SU-DHL-6 (cell line): ENCODE measurements around the gene APOL4.
"Not testable (repeated sequence)": the region's sequence is repeated elsewhere in the genome, so short reads cannot be mapped to it uniquely, and the experiment has no call there.

Experiments
- H2AFZ ChIP-seq: fragments of 200-600 bp; sonication (generic); 2 replicates; pipeline ENCODE4 v1.6.1; 2014; ENCODE audit warnings: low read depth, mild to moderate bottlenecking, moderate library complexity, mixed read lengths, antibody characterized with exemption, low read length; ENCODE audit not compliant: severe bottlenecking
- H3F3A ChIP-seq: fragments of 200-600 bp; shearing (Covaris generic); 2 replicates; pipeline ENCODE4 v1.6.0; 2016; ENCODE audit warnings: antibody characterized with exemption, mild to moderate bottlenecking; ENCODE audit not compliant: insufficient read depth
- H3K27ac ChIP-seq: fragments of 200-600 bp; sonication (generic); 2 replicates; pipeline ENCODE4 v1.5.1; 2016; ENCODE audit warnings: low read depth, mild to moderate bottlenecking, low read length, moderate library complexity, mixed read lengths
- H3K27me3 ChIP-seq: fragments of 200-600 bp; sonication (generic), shearing (Covaris generic); 2 replicates; pipeline ENCODE4 v1.6.0; 2014; ENCODE audit warnings: mild to moderate bottlenecking, low read length
- H3K36me3 ChIP-seq: fragments of 200-600 bp; sonication (generic); 2 replicates; pipeline ENCODE4 v1.6.1; 2014; ENCODE audit warnings: mild to moderate bottlenecking, low read length, mixed read lengths
- H3K4me2 ChIP-seq: fragments of 300-600, 200-600 bp; shearing (Covaris generic), sonication (generic); 2 replicates; pipeline ENCODE4 v1.6.0; 2014; ENCODE audit warnings: low read length, low read depth, mild to moderate bottlenecking; ENCODE audit not compliant: poor library complexity, severe bottlenecking
- H3K4me3 ChIP-seq: fragments of 200-600 bp; sonication (generic); 2 replicates; pipeline ENCODE4 v1.5.1; 2014; ENCODE audit warnings: antibody characterized with exemption, low read length, mild to moderate bottlenecking, mixed read lengths; ENCODE audit not compliant: insufficient read depth, poor library complexity, severe bottlenecking
- H3K79me2 ChIP-seq: fragments of 200-600 bp; sonication (generic); 2 replicates; pipeline ENCODE4 v1.6.1; 2014; ENCODE audit warnings: mild to moderate bottlenecking, low read length, moderate library complexity; ENCODE audit not compliant: insufficient read depth
- H3K9ac ChIP-seq: fragments of 200-600 bp; sonication (generic); 2 replicates; pipeline ENCODE4 v1.7.0; 2014; ENCODE audit warnings: mild to moderate bottlenecking, low read length
- H3K9me2 ChIP-seq: fragments of 200-600 bp; sonication (generic); replicated peaks from 2 replicates; pipeline ENCODE4 v1.6.1; 2014; ENCODE audit warnings: low read length; ENCODE audit not compliant: insufficient read depth
- H3K9me3 ChIP-seq: fragments of 200-600 bp; sonication (generic); 2 replicates; pipeline ENCODE4 v1.6.1; 2014; ENCODE audit warnings: low read length, mixed read lengths; ENCODE audit not compliant: insufficient read depth
- H4K20me1 ChIP-seq: fragments of 200-600 bp; sonication (generic); 2 replicates; pipeline ENCODE4 v1.6.1; 2014; ENCODE audit warnings: low read depth, mild to moderate bottlenecking, antibody characterized with exemption, low read length, moderate library complexity, mixed read lengths
- CTCF ChIP-seq: fragments of 200-600 bp; sonication (generic); IDR thresholded peaks from one replicate; pipeline ENCODE4 v1.5.1; 2017; ENCODE audit warnings: antibody characterized with exemption, mild to moderate bottlenecking, low read length, moderate library complexity; ENCODE audit not compliant: insufficient read depth, poor library complexity, severe bottlenecking
- EZH2phosphoT487 ChIP-seq: fragments of 200-600 bp; sonication (generic), shearing (Covaris generic); conservative IDR thresholded peaks from 2 replicates; pipeline ENCODE4 v1.6.1; 2018; ENCODE audit warnings: mild to moderate bottlenecking, antibody characterized with exemption, low read length, moderate library complexity, mixed read lengths

Gene APOL4

DNA sequence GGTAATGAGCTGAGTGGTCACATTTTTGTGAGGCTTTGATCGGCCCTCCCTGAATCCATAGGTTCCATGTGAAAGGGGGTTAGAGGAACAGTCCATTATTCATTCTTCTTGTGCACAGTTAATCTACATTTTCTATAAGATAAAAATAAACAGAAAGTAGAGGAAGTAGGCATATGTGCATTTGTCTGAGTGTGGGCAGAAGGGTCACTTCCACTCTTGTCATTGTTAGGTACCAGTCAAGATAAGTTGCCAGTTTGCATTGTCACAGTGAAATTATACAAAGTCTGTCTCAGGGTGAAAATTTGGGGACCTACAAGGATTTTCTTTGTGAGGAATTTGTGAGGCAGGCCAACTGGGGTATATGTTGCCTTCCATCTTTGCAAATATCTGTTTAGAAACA is 4.6 kb upstream of the APOL4 start:
- no peaks in the 10 kb centered on the region for H4K20me1 ChIP-seq
- no peaks in the 10 kb centered on the region for H3K36me3 ChIP-seq
- no peaks in the 10 kb centered on the region for H3K27me3 ChIP-seq
- no peaks in the 10 kb centered on the region for H3K9me3 ChIP-seq
- TF ChIP-seq EZH2phosphoT487 (no peak), CTCF (no peak)
- H3K9me2 ChIP-seq, result no peaks in the 10 kb centered on the region
- no peak overlapping the region for H3K9ac ChIP-seq
- no peak overlapping the region for H3K4me2 ChIP-seq
- no peak overlapping the region for H3K4me3 ChIP-seq
- no peak overlapping the region for H2AFZ ChIP-seq
- H3K27ac ChIP-seq, result no peak overlapping the region
- no peaks in the 10 kb centered on the region for H3K79me2 ChIP-seq
- no peaks in the 10 kb centered on the region for H3F3A ChIP-seq

DNA sequence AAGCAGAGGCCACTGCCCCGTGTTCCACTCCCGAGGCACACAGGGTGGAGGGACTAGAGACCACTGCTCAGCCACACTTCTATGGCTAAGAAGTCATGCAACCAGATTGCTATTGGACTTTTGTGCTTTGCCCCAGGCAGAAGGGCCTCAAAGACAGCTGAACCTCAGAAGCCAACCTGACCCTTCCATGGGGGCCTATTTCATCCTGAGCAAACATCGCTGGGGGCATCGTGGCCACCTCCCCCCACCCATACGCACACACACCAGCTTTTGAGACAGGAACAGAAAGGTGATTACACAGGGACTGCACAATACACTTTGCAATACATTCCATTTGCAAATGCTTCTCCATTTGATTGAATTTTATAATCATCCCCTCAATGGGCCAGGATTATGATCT is 4.0 kb upstream of the APOL4 start:
- H3K79me2 ChIP-seq, H2AFZ ChIP-seq, H3K9me3 ChIP-seq, H3K4me2 ChIP-seq, H3K27ac ChIP-seq, H4K20me1 ChIP-seq, H3F3A ChIP-seq, H3K27me3 ChIP-seq, H3K9ac ChIP-seq, H3K9me2 ChIP-seq, H3K36me3 ChIP-seq, H3K4me3 ChIP-seq: not testable (repeated sequence)

GRCh38 chr22:36204632-36205015 is 3.0 kb upstream of the APOL4 start:
- Histone ChIP-seq H3K4me2 (no peak overlapping the region), H3K4me3 (no peak overlapping the region), H3K36me3 (no peaks in the 10 kb centered on the region), H3K27ac (no peak overlapping the region), H3F3A (no peaks in the 10 kb centered on the region), H3K9me2 (no peaks in the 10 kb centered on the region), H4K20me1 (no peaks in the 10 kb centered on the region), H2AFZ (no peak overlapping the region), H3K79me2 (no peaks in the 10 kb centered on the region), H3K9ac (no peak overlapping the region), H3K9me3 (no peaks in the 10 kb centered on the region), H3K27me3 (no peaks in the 10 kb centered on the region)
- TF ChIP-seq CTCF (no peak), EZH2phosphoT487 (no peak)

GRCh38 chr22:36204001-36204631 is 2.5 kb upstream of the APOL4 start:
- TF ChIP-seq CTCF, result no peak
- no peak for TF ChIP-seq EZH2phosphoT487
- Histone ChIP-seq H3K9me2 (no peaks in the 10 kb centered on the region), H3K4me2 (no peak overlapping the region), H3F3A (no peaks in the 10 kb centered on the region), H3K9me3 (no peaks in the 10 kb centered on the region), H2AFZ (no peak overlapping the region), H3K79me2 (no peaks in the 10 kb centered on the region), H4K20me1 (no peaks in the 10 kb centered on the region), H3K27ac (no peak overlapping the region), H3K4me3 (no peak overlapping the region), H3K36me3 (no peaks in the 10 kb centered on the region), H3K27me3 (no peaks in the 10 kb centered on the region), H3K9ac (no peak overlapping the region)

DNA sequence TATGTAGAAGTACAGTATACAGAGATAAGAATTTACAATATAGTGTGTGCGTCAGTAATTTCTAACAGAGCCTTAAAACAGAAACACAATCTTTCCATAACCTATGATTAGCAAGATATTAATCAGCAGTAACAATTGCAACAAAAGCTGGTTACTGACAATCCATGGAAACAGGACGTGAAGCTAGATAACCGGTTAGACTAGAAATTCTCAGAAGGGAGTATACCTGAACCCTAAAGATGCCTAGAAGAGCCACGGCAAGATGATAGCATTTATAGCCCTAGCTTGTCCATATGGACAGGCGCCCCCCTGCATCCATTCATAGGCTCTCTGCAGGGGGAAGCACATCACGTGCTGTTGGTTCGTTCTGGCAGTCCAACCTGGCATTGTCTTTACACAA is 1.8 kb upstream of the APOL4 start:
- not testable (repeated sequence) for H3K9me3 ChIP-seq, H3K9me2 ChIP-seq, H3K27me3 ChIP-seq, H3F3A ChIP-seq, H4K20me1 ChIP-seq, H3K9ac ChIP-seq, H3K79me2 ChIP-seq, H3K4me3 ChIP-seq, H2AFZ ChIP-seq, H3K4me2 ChIP-seq, H3K36me3 ChIP-seq, H3K27ac ChIP-seq

DNA sequence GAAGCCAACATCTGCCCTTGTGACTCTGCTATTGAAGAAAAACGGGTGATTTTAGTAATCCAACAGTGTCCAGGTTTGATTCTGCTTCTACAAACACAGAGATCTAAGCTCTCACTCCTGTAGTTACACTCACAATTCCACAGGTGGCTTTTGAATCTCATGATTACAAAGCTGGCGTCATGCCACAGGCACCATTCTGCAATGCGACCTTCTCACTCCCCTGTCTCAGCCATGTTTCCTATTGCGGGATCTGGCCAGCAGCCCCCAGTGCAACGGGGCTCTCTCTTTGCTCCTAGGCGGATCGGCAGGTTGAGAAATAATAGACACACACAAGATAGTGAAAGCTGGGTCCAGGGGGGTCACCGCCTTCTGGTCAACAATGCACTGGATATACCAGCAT is 1.3 kb upstream of the APOL4 start:
- H3K9me2 ChIP-seq, H4K20me1 ChIP-seq, H3K27me3 ChIP-seq, H3K36me3 ChIP-seq, H3K79me2 ChIP-seq, H3K4me3 ChIP-seq, H3K4me2 ChIP-seq, H3K27ac ChIP-seq, H3K9me3 ChIP-seq, H3K9ac ChIP-seq, H3F3A ChIP-seq, H2AFZ ChIP-seq: not testable (repeated sequence)
